IMR-90 (cell line): ENCODE results near the gene FERMT2. TPM values are rescaled to one million over a fixed set of nuclear protein-coding genes. Genes with fewer than 3 reads are reported as not detected.

Experiments
- ATAC-seq: fragments of 200-7000 bp; cut with Tn5 transposase; 2 replicates; pipeline ENCODE4 v1.9.1; 2020; ENCODE audit warnings: low read depth, mild to moderate bottlenecking, moderate library complexity
- BruUV-seq: library from RNA; stranded (reverse); fragments of 400-500 nt; replicated peaks from 2 replicates; lab custom pipeline; 2021; lab: Mats Ljungman, UMichigan
- CTCF ChIA-PET: fragments of 300-600 bp; formaldehyde crosslinking; extraction: SDS; loops from one replicate; lab custom pipeline; 2021; ENCODE audit warnings: antibody characterized with exemption; lab: Yijun Ruan, JAX
- POLR2A ChIA-PET: fragments of 300-600 bp; sonication (Branson Sonifier 250); formaldehyde crosslinking; loops from one replicate; lab custom pipeline; 2022; ENCODE audit warnings: antibody characterized with exemption; ENCODE audit not compliant: unreplicated experiment; lab: Charles Lee
- DNase-seq: peaks from one replicate; pipeline ENCODE4 v3.0.0; 2013
- H2AFZ ChIP-seq: replicated peaks from 2 replicates; pipeline ENCODE3; 2013; ENCODE audit warnings: low read length, mild to moderate bottlenecking; ENCODE audit not compliant: poor library complexity
- H2AK5ac ChIP-seq: 2 replicates; pipeline ENCODE4 v1.6.1; 2013; ENCODE audit warnings: low read depth, low read length, inconsistent platforms
- H2AK9ac ChIP-seq: replicated peaks from 2 replicates; pipeline ENCODE3; 2013; ENCODE audit warnings: mild to moderate bottlenecking, low read depth, low read length, moderate library complexity; ENCODE audit not compliant: poor library complexity
- H2BK120ac ChIP-seq: 2 replicates; pipeline ENCODE4 v1.6.1; 2013; ENCODE audit warnings: low read depth, low read length, inconsistent platforms
- H2BK15ac ChIP-seq: 3 replicates; pipeline ENCODE4 v1.6.1; 2013; ENCODE audit warnings: low read depth, low read length, inconsistent platforms
- H2BK20ac ChIP-seq: 2 replicates; pipeline ENCODE4 v1.6.1; 2013; ENCODE audit warnings: low read depth, mild to moderate bottlenecking, inconsistent platforms, low read length, moderate library complexity
- H2BK5ac ChIP-seq: 2 replicates; pipeline ENCODE4 v1.6.1; 2013; ENCODE audit warnings: mild to moderate bottlenecking, low read depth, low read length, inconsistent platforms; ENCODE audit not compliant: poor library complexity, severe bottlenecking
- H3K14ac ChIP-seq: replicated peaks from 2 replicates; pipeline ENCODE4 v1.6.1; 2013; ENCODE audit warnings: low read depth, low read length, inconsistent platforms
- H3K18ac ChIP-seq: 2 replicates; pipeline ENCODE4 v1.6.1; 2013; ENCODE audit warnings: low read depth, low read length, control low read depth
- H3K23ac ChIP-seq: 2 replicates; pipeline ENCODE4 v1.6.1; 2013; ENCODE audit warnings: low read depth, low read length, inconsistent platforms
- H3K27ac ChIP-seq: 2 replicates; pipeline ENCODE4 v1.5.1; 2013; ENCODE audit warnings: mild to moderate bottlenecking, control low read depth, low read length; ENCODE audit not compliant: insufficient read depth
- H3K27me3 ChIP-seq: 2 replicates; pipeline ENCODE4 v1.6.1; 2013; ENCODE audit warnings: low read length; ENCODE audit not compliant: control insufficient read depth, insufficient read depth
- H3K36me3 ChIP-seq: 2 replicates; pipeline ENCODE4 v1.6.1; 2013; ENCODE audit warnings: low read length, mixed read lengths; ENCODE audit not compliant: control insufficient read depth, insufficient read depth
- H3K4ac ChIP-seq: 2 replicates; pipeline ENCODE4 v1.6.1; 2013; ENCODE audit warnings: low read depth, low read length, inconsistent platforms
- H3K4me1 ChIP-seq: 2 replicates; pipeline ENCODE4 v1.6.1; 2013; ENCODE audit warnings: low read length, mixed read lengths; ENCODE audit not compliant: control insufficient read depth, insufficient read depth
- H3K4me2 ChIP-seq: 2 replicates; pipeline ENCODE4 v1.6.1; 2013; ENCODE audit warnings: low read depth, mild to moderate bottlenecking, control low read depth, low read length, moderate library complexity
- H3K4me3 ChIP-seq: 2 replicates; pipeline ENCODE4 v1.5.1; 2013; ENCODE audit warnings: low read depth, mild to moderate bottlenecking, control low read depth, low read length, moderate library complexity; ENCODE audit not compliant: insufficient read depth
- H3K56ac ChIP-seq: 2 replicates; pipeline ENCODE4 v1.6.1; 2013; ENCODE audit warnings: low read length, inconsistent platforms; ENCODE audit not compliant: insufficient read depth; ENCODE audit errors: extremely low read depth
- H3K79me1 ChIP-seq, 2 experiments: 2 replicates each; pipeline ENCODE4 v1.6.1; 2013; ENCODE audit warnings: low read length in 2 of 2, inconsistent platforms in 1 of 2, low read depth in 1 of 2
- H3K9ac ChIP-seq: 2 replicates; pipeline ENCODE4 v1.6.1; 2013; ENCODE audit warnings: low read depth, low read length, control low read depth
- H3K9me1 ChIP-seq: 2 replicates; pipeline ENCODE4 v1.6.1; 2013; ENCODE audit warnings: low read length, inconsistent platforms; ENCODE audit not compliant: insufficient read depth
- H3K9me3 ChIP-seq: 2 replicates; pipeline ENCODE4 v1.6.1; 2013; ENCODE audit warnings: low read length; ENCODE audit not compliant: control insufficient read depth, insufficient read depth
- H4K20me1 ChIP-seq: 2 replicates; pipeline ENCODE4 v1.6.1; 2013; ENCODE audit warnings: low read length, inconsistent platforms; ENCODE audit not compliant: insufficient read depth
- H4K5ac ChIP-seq: 2 replicates; pipeline ENCODE4 v1.6.1; 2013; ENCODE audit warnings: mild to moderate bottlenecking, low read depth, low read length, control low read depth
- H4K8ac ChIP-seq, 2 experiments: 2 replicates each; pipeline ENCODE4 v1.6.1; 2013; ENCODE audit warnings: low read depth in 2 of 2, low read length in 2 of 2, control low read depth in 1 of 2, inconsistent platforms in 1 of 2
- H4K91ac ChIP-seq: 2 replicates; pipeline ENCODE4 v1.6.1; 2013; ENCODE audit warnings: low read depth, low read length, inconsistent platforms; ENCODE audit not compliant: insufficient read depth
- CEBPB ChIP-seq: IDR thresholded peaks from 2 replicates; pipeline ENCODE4 v1.6.1; 2012; ENCODE audit warnings: low read depth, low read length, improper control_type of control experiment
- FOS ChIP-seq: fragments of 150-350 bp; IDR thresholded peaks from 2 replicates; pipeline ENCODE4 v1.6.1; 2016; ENCODE audit warnings: low read depth, low read length
- MAZ ChIP-seq: IDR thresholded peaks from 2 replicates; pipeline ENCODE4 v1.6.1; 2012; ENCODE audit warnings: low read depth, mild to moderate bottlenecking, low read length, improper control_type of control experiment, moderate library complexity, borderline replicate concordance
- MXI1 ChIP-seq: IDR thresholded peaks from 2 replicates; pipeline ENCODE4 v1.6.1; 2012; ENCODE audit warnings: low read depth, mild to moderate bottlenecking, low read length, moderate library complexity, borderline replicate concordance
- POLR2A ChIP-seq: IDR thresholded peaks from 2 replicates; pipeline ENCODE4 v1.6.1; 2012; ENCODE audit warnings: mild to moderate bottlenecking, low read depth, low read length
- RAD21 ChIP-seq: IDR thresholded peaks from 2 replicates; pipeline ENCODE4 v1.6.1; 2012; ENCODE audit warnings: low read length, improper control_type of control experiment
- RCOR1 ChIP-seq: IDR thresholded peaks from 2 replicates; pipeline ENCODE4 v1.6.1; 2012; ENCODE audit warnings: mild to moderate bottlenecking, low read length, improper control_type of control experiment; ENCODE audit not compliant: insufficient replicate concordance
- RFX5 ChIP-seq: IDR thresholded peaks from 2 replicates; pipeline ENCODE4 v1.8.0; 2012; ENCODE audit warnings: low read depth, mild to moderate bottlenecking, low read length, moderate library complexity
- SMC3 ChIP-seq: fragments of 150-350 bp; IDR thresholded peaks from 2 replicates; pipeline ENCODE4 v1.6.1; 2016; ENCODE audit warnings: low read depth, mild to moderate bottlenecking, antibody characterized with exemption, low read length, moderate library complexity
- WGBS, 2 experiments: methylation state at CpG; one replicate each; pipeline versions ENCODE4 v1.1.5 to v1.1.7; 2013; ENCODE audit warnings: missing lambda C conversion rate in 2 of 2; ENCODE audit not compliant: insufficient read length in 1 of 2; ENCODE audit errors: extremely low coverage in 2 of 2; 5-methylcytosine and 5-hydroxymethylcytosine counted together
- dilution Hi-C: fragments of 300-500 bp; cut with HindIII; formaldehyde crosslinking; loops from one replicate; pipeline ENCODE4 v1.14.3; 2018; ENCODE audit warnings: low sequenced_read_pairs; ENCODE audit not compliant: unreplicated experiment
- in situ Hi-C: fragments of 300-500 bp; cut with MboI; formaldehyde crosslinking; loops from 3 replicates; pipeline ENCODE4 v1.14.3; 2019; ENCODE audit warnings: low sequenced_read_pairs, inconsistent platforms, mixed read lengths
- intact Hi-C: fragments of 100-400 bp; cut with micrococcal nuclease; formaldehyde crosslinking; loops from 2 replicates; pipeline ENCODE4 v1.10.0; 2022
- polyA plus RNA-seq, 3 experiments: library from polyadenylated mRNA; depleted of rRNA; stranded (reverse); fragments of >200 nt; gene quantifications; 2 replicates each; pipeline ENCODE4 v1.2.3, GENCODE V29; 2012; ENCODE audit warnings: low replicate concordance in 1 of 3
- total RNA-seq: library from RNA; depleted of rRNA; stranded (reverse); fragments of >200 nt; gene quantifications from 2 replicates; pipeline ENCODE4 v1.2.3, GENCODE V29; 2012
- TF ChIP-seq, protein P1 (sequence below): fragments of 150-350 bp; IDR thresholded peaks from 2 replicates; pipeline ENCODE4 v1.6.1; 2017; ENCODE audit warnings: mild to moderate bottlenecking, antibody characterized with exemption, low read length, low read depth

Gene FERMT2
- total and polyA plus RNA-seq, 2 of the 4 experiments (the other 2 are of a cell fraction): 131 to 217 TPM

DNA sequence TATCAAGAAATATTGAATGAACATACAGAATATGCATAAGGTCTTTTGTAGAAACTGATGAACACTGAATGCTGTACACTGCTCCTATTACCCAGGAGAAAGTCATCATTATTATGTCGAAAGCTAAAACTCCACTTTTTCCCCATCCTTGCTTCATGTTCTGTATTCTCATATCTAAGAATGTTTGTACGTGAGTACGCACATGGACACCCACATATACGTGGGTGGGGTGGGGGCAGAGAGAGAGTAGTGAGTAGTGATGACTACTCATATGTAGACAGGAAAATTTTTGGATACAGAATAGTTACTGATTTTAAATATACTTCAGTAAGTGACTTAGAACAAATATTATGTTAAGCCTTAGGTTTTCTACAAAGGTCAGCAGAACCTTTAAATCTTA is 75.1 kb downstream of the FERMT2 start:
- CTCF ChIA-PET: no interaction called here
- no TSS peak for BruUV-seq
- Histone ChIP-seq H4K20me1 (peaks cover 4% of the 10 kb centered on the region; the same call in 1 of the 2 replicates), H3K4ac (peak overlapping the region; percentile 12; the same call in 1 of the 2 replicates), H4K8ac (peak overlapping the region in 1 of 2 experiments; percentile 12; a peak in 1 of 4 replicates), H3K9me1 (peaks cover 5% of the 10 kb centered on the region; the same call in 1 of the 2 replicates), H3K4me2 (no peak overlapping the region), H2BK120ac (no peak overlapping the region), H4K91ac (no peak overlapping the region), H2BK15ac (no peak overlapping the region), H2AK9ac (no peak overlapping the region), H3K27me3 (no peaks in the 10 kb centered on the region), H3K9me3 (no peaks in the 10 kb centered on the region), H2AK5ac (no peak overlapping the region), H3K4me1 (peaks cover 16% of the 10 kb centered on the region), H2BK20ac (0 out of 2 replicates have a peak overlapping the region, but pooled peaks have one; percentile 39), H3K56ac (no peak overlapping the region), H3K23ac (no peak overlapping the region), H4K5ac (peak overlapping the region; percentile 49; the same call in 1 of the 2 replicates), H3K9ac (no peak overlapping the region), H3K36me3 (peaks cover 47% of the 10 kb centered on the region), H3K18ac (0 out of 2 replicates have a peak overlapping the region, but pooled peaks have one; percentile 16), H3K14ac (no peak overlapping the region; the same call in 1 of the 2 replicates), H3K79me1 (peaks cover 32 to 64% of the 10 kb centered on the region in 2 experiments), H3K4me3 (no peak overlapping the region), H2BK5ac (peak overlapping the region; percentile 85), H2AFZ (no peak overlapping the region), H3K27ac (peak overlapping the region; percentile 3; the same call in 1 of the 2 replicates)
- POLR2A ChIA-PET: interaction anchor here (0.5 kb wide), 1 partner anchor 36 kb away, joined by 7 read pairs; no protein-coding TSS in a partner anchor
- dilution Hi-C loops: no loop called here
- no peak for DNase-seq
- ATAC-seq: no peak
- in situ Hi-C loops: no loop called here
- TF ChIP-seq RAD21 (no peak), POLR2A (no peak), MAZ (no peak), RFX5 (no peak), FOS (no peak), SMC3 (no peak), MXI1 (no peak), RCOR1 (no peak), CEBPB (no peak)
- TF ChIP-seq, protein P1, sequence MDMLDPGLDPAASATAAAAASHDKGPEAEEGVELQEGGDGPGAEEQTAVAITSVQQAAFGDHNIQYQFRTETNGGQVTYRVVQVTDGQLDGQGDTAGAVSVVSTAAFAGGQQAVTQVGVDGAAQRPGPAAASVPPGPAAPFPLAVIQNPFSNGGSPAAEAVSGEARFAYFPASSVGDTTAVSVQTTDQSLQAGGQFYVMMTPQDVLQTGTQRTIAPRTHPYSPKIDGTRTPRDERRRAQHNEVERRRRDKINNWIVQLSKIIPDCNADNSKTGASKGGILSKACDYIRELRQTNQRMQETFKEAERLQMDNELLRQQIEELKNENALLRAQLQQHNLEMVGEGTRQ: no peak
- no CpG with 5 or more reads among the region's 4 CpGs for WGBS, 2 experiments
- intact Hi-C loops: loop anchor here (1.0 to 5.0 kb wide), 3 partner anchors 34 to 72 kb away; no protein-coding TSS in a partner anchor
